HL-60 (cell line): ENCODE measurements around the gene ATP5PF.

Source experiments
- GABPA ChIP-seq: IDR thresholded peaks from 2 replicates; pipeline ENCODE4 v1.6.1; 2012; ENCODE audit warnings: low read depth
- POLR2AphosphoS5 ChIP-seq: IDR thresholded peaks from 2 replicates; pipeline ENCODE4 v1.6.1; 2012; ENCODE audit warnings: low read depth
- TF ChIP-seq, protein P1 (sequence below): IDR thresholded peaks from one replicate; pipeline ENCODE4 v1.5.1; 2011; ENCODE audit warnings: low read length, control low read depth, inconsistent platforms; ENCODE audit not compliant: insufficient read depth
- TF ChIP-seq, protein P2 (sequence below): IDR thresholded peaks from 2 replicates; pipeline ENCODE4 v1.6.1; 2012; ENCODE audit warnings: low read depth; ENCODE audit not compliant: insufficient replicate concordance

DNA sequence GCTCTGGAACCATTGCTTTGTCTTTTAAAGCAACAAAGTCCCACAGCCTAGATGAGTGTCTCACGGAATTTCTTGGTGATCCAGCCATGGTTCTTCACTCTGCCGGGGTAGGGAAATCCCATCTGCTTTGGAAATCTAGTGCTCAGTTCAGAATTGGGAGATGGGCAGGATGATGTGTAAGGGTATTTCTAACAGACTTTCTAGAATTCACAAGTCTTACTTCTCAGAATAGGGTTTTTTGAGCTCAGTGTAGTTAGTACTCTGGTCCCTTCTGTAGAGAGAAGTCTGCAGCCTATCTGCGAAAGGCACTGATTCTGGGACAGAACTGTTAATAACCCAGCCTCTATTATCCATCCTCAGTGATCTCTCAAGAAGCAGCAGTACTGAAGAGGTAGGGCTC lies 25.4 kb upstream of the ATP5PF start:
- TF ChIP-seq POLR2AphosphoS5 (no peak), GABPA (no peak)
- TF ChIP-seq, protein P1, sequence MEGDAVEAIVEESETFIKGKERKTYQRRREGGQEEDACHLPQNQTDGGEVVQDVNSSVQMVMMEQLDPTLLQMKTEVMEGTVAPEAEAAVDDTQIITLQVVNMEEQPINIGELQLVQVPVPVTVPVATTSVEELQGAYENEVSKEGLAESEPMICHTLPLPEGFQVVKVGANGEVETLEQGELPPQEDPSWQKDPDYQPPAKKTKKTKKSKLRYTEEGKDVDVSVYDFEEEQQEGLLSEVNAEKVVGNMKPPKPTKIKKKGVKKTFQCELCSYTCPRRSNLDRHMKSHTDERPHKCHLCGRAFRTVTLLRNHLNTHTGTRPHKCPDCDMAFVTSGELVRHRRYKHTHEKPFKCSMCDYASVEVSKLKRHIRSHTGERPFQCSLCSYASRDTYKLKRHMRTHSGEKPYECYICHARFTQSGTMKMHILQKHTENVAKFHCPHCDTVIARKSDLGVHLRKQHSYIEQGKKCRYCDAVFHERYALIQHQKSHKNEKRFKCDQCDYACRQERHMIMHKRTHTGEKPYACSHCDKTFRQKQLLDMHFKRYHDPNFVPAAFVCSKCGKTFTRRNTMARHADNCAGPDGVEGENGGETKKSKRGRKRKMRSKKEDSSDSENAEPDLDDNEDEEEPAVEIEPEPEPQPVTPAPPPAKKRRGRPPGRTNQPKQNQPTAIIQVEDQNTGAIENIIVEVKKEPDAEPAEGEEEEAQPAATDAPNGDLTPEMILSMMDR: no peak
- TF ChIP-seq, protein P2, sequence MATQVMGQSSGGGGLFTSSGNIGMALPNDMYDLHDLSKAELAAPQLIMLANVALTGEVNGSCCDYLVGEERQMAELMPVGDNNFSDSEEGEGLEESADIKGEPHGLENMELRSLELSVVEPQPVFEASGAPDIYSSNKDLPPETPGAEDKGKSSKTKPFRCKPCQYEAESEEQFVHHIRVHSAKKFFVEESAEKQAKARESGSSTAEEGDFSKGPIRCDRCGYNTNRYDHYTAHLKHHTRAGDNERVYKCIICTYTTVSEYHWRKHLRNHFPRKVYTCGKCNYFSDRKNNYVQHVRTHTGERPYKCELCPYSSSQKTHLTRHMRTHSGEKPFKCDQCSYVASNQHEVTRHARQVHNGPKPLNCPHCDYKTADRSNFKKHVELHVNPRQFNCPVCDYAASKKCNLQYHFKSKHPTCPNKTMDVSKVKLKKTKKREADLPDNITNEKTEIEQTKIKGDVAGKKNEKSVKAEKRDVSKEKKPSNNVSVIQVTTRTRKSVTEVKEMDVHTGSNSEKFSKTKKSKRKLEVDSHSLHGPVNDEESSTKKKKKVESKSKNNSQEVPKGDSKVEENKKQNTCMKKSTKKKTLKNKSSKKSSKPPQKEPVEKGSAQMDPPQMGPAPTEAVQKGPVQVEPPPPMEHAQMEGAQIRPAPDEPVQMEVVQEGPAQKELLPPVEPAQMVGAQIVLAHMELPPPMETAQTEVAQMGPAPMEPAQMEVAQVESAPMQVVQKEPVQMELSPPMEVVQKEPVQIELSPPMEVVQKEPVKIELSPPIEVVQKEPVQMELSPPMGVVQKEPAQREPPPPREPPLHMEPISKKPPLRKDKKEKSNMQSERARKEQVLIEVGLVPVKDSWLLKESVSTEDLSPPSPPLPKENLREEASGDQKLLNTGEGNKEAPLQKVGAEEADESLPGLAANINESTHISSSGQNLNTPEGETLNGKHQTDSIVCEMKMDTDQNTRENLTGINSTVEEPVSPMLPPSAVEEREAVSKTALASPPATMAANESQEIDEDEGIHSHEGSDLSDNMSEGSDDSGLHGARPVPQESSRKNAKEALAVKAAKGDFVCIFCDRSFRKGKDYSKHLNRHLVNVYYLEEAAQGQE: no peak
